Measurements from ENCODE around the gene TF. TPM values are rescaled to one million over a fixed set of nuclear protein-coding genes. Genes with fewer than 3 reads are reported as not detected.

Gene TF
- total RNA-seq, 1 donor from 2014 or later, result 2.3 TPM

GRCh38 chr3:133827136-133827535 lies 80.9 kb downstream of the TF start:
- H3K4me1 Mint-ChIP-seq (ENCODE audit: low read depth, unreplicated experiment), result peaks cover 3% of the 10 kb centered on the region
- H3K27ac Mint-ChIP-seq (ENCODE audit: unreplicated experiment), result no peak overlapping the region
- no peak for TF ChIP-seq CTCF (IDR thresholded peaks at IDR 0.05; ENCODE audit: partially characterized antibody, unreplicated experiment)
- no peak for DNase-seq
- H3K36me3 Mint-ChIP-seq (ENCODE audit: unreplicated experiment), result peaks cover 13% of the 10 kb centered on the region
- peaks cover 15% of the 10 kb centered on the region for H3K9me3 Mint-ChIP-seq (ENCODE audit: unreplicated experiment)
- no peak overlapping the region for H3K4me3 Mint-ChIP-seq (ENCODE audit: unreplicated experiment)
- H3K27me3 Mint-ChIP-seq (ENCODE audit: unreplicated experiment), result peaks cover 8% of the 10 kb centered on the region

- Mint-ChIP-seq H3K9me3 (ENCODE audit: unreplicated experiment) (peaks cover 11% of the 10 kb centered on the region), H3K27ac (ENCODE audit: unreplicated experiment) (no peak overlapping the region)
Measured at GRCh38 chr3:133827684-133828083, 81.5 kb downstream of the TF start.

GRCh38 chr3:133828576-133829309 lies 82.5 kb downstream of the TF start:
- Mint-ChIP-seq H3K27ac (ENCODE audit: unreplicated experiment) (no peak overlapping the region), H3K4me3 (ENCODE audit: unreplicated experiment) (no peak overlapping the region), H3K9me3 (ENCODE audit: unreplicated experiment) (peaks cover 11% of the 10 kb centered on the region), H3K27me3 (ENCODE audit: unreplicated experiment) (peaks cover 11% of the 10 kb centered on the region), H3K4me1 (ENCODE audit: low read depth, unreplicated experiment) (no peaks in the 10 kb centered on the region), H3K36me3 (ENCODE audit: unreplicated experiment) (peaks cover 13% of the 10 kb centered on the region)
- no peak for TF ChIP-seq CTCF (IDR thresholded peaks at IDR 0.05; ENCODE audit: partially characterized antibody, unreplicated experiment)
- peak; percentile 41 for DNase-seq

More at GRCh38 chr3:133827684-133828083, 81.5 kb downstream of the TF start:
- TF ChIP-seq CTCF (IDR thresholded peaks at IDR 0.05; ENCODE audit: partially characterized antibody, unreplicated experiment), result no peak
- DNase-seq, result no peak
- Mint-ChIP-seq H3K36me3 (ENCODE audit: unreplicated experiment) (peaks cover 13% of the 10 kb centered on the region), H3K27me3 (ENCODE audit: unreplicated experiment) (peaks cover 10% of the 10 kb centered on the region), H3K4me3 (ENCODE audit: unreplicated experiment) (no peak overlapping the region), H3K4me1 (ENCODE audit: low read depth, unreplicated experiment) (peaks cover under 1% of the 10 kb centered on the region)

GRCh38 chr3:133829310-133829707 lies 83.1 kb downstream of the TF start:
- Mint-ChIP-seq H3K36me3 (ENCODE audit: unreplicated experiment) (peaks cover 13% of the 10 kb centered on the region), H3K9me3 (ENCODE audit: unreplicated experiment) (peaks cover 15% of the 10 kb centered on the region), H3K27me3 (ENCODE audit: unreplicated experiment) (peaks cover 11% of the 10 kb centered on the region), H3K27ac (ENCODE audit: unreplicated experiment) (no peak overlapping the region), H3K4me3 (ENCODE audit: unreplicated experiment) (no peak overlapping the region), H3K4me1 (ENCODE audit: low read depth, unreplicated experiment) (no peaks in the 10 kb centered on the region)
- DNase-seq, result no peak
- no peak for TF ChIP-seq CTCF (IDR thresholded peaks at IDR 0.05; ENCODE audit: partially characterized antibody, unreplicated experiment)

- DNase-seq, result no peak
- TF ChIP-seq CTCF (IDR thresholded peaks at IDR 0.05; ENCODE audit: partially characterized antibody, unreplicated experiment), result no peak
- H3K27me3 Mint-ChIP-seq (ENCODE audit: unreplicated experiment), result peaks cover 13% of the 10 kb centered on the region
- peaks cover 14% of the 10 kb centered on the region for H3K9me3 Mint-ChIP-seq (ENCODE audit: unreplicated experiment)
- no peak overlapping the region for H3K4me3 Mint-ChIP-seq (ENCODE audit: unreplicated experiment)
- H3K27ac Mint-ChIP-seq (ENCODE audit: unreplicated experiment), result no peak overlapping the region
- no peaks in the 10 kb centered on the region for H3K4me1 Mint-ChIP-seq (ENCODE audit: low read depth, unreplicated experiment)
- H3K36me3 Mint-ChIP-seq (ENCODE audit: unreplicated experiment), result peaks cover 12% of the 10 kb centered on the region
Measured at GRCh38 chr3:133830071-133830470, 83.9 kb downstream of the TF start.

Data from glutamatergic neuron (in vitro differentiated cells).